ENCODE results near the gene PPP1R15B. TPM values are rescaled to one million over a fixed set of nuclear protein-coding genes. Genes with fewer than 3 reads are reported as not detected.
A peak's percentile ranks its signal among the peaks of the same experiment; 100 is the strongest.

The PPP1R15B gene
- total RNA-seq, 4 donors from 2014 or later, result 20.5 to 58.9 (median 46.4) TPM

GRCh38 chr1:204443260-204443619, 31.6 kb upstream of the PPP1R15B start:
- H3K36me3 ChIP-seq, result no peaks in the 10 kb centered on the region
- H3K9me3 ChIP-seq, result no peaks in the 10 kb centered on the region
- intact Hi-C loops (cut with DNase I; ENCODE audit: low total_unique reads), result no loop called here
- H3K27me3 ChIP-seq, result no peaks in the 10 kb centered on the region
- TF ChIP-seq CTCF (IDR thresholded peaks at IDR 0.05), result no peak
- TF ChIP-seq POLR2A (IDR thresholded peaks at IDR 0.05), result no peak
- no peak overlapping the region for H3K4me3 ChIP-seq
- DNase-seq, result no peak
- peak overlapping the region; percentile 82 to 91 for H3K27ac ChIP-seq
- peaks cover 3 to 5% of the 10 kb centered on the region in 2 donors for H3K4me1 ChIP-seq

GRCh38 chr1:204442376-204443259, 31.0 kb upstream of the PPP1R15B start:
- no peak for TF ChIP-seq CTCF (IDR thresholded peaks at IDR 0.05)
- TF ChIP-seq POLR2A (IDR thresholded peaks at IDR 0.05), result no peak
- intact Hi-C loops (cut with DNase I; ENCODE audit: low total_unique reads), result no loop called here
- no peak for DNase-seq
- Histone ChIP-seq H3K27ac (peak overlapping the region; percentile 82 to 91), H3K36me3 (no peaks in the 10 kb centered on the region), H3K9me3 (no peaks in the 10 kb centered on the region), H3K4me1 (peaks cover 3 to 5% of the 10 kb centered on the region in 2 donors), H3K27me3 (no peaks in the 10 kb centered on the region), H3K4me3 (no peak overlapping the region)

- DNase-seq, result no peak
- H3K9me3 ChIP-seq, result no peaks in the 10 kb centered on the region
- intact Hi-C loops (cut with DNase I; ENCODE audit: low total_unique reads), result no loop called here
- H3K4me1 ChIP-seq, result peaks cover 3 to 5% of the 10 kb centered on the region in 2 donors
- H3K36me3 ChIP-seq, result no peaks in the 10 kb centered on the region
- no peaks in the 10 kb centered on the region for H3K27me3 ChIP-seq
- no peak overlapping the region for H3K4me3 ChIP-seq
- TF ChIP-seq CTCF (IDR thresholded peaks at IDR 0.05) (no peak), POLR2A (IDR thresholded peaks at IDR 0.05) (no peak)
- peak overlapping the region; percentile 82 to 91 for H3K27ac ChIP-seq
These were observed 29.9 kb upstream of the PPP1R15B start for GRCh38 chr1:204441558-204441957.

GRCh38 chr1:204439621-204440375, 28.2 kb upstream of the PPP1R15B start:
- no peaks in the 10 kb centered on the region for H3K36me3 ChIP-seq
- no peak for DNase-seq

More at GRCh38 chr1:204439621-204440375, 28.2 kb upstream of the PPP1R15B start:
- intact Hi-C loops (cut with DNase I; ENCODE audit: low total_unique reads), result no loop called here
- Histone ChIP-seq H3K27ac (peak overlapping the region; percentile 82 to 91), H3K27me3 (no peaks in the 10 kb centered on the region), H3K9me3 (no peaks in the 10 kb centered on the region), H3K4me1 (peaks cover 3 to 5% of the 10 kb centered on the region in 2 donors), H3K4me3 (no peak overlapping the region)
- TF ChIP-seq POLR2A (IDR thresholded peaks at IDR 0.05) (no peak), CTCF (IDR thresholded peaks at IDR 0.05) (no peak)

Measured in uterus (tissue), 4 donors.